Natural killer cell treated with Interleukin-12 subunit alpha and Interleukin-12 subunit beta and Interleukin-15 and Interleukin-18, amount 100 ng/mL, for 72 hours (primary cell): ENCODE results near the gene NDOR1. TPM values are rescaled to one million over a fixed set of nuclear protein-coding genes. Genes with fewer than 3 reads are reported as not detected.
"Not testable (repeated sequence)": the region's sequence is repeated elsewhere in the genome, so short reads cannot be mapped to it uniquely, and the experiment has no call there.

ENCODE experiments used
- ATAC-seq, 2 donors: fragments of 150-1000 bp; cut with Tn5 transposase in 1 of 2; sonication (Bioruptor Pico), chemical (Tn5 transposase) in 1 of 2; 2 replicates each; pipeline ENCODE4 v1.10.0; 2021
- DNase-seq: peaks from one replicate; pipeline ENCODE4 v3.0.0; 2022; ENCODE audit warnings: low spot score
- H3K27ac Mint-ChIP-seq, 2 donors: 1 replicate in 1 of 2; 2 replicates in 1 of 2; pipeline ENCODE4 v1.8.0; 2022; ENCODE audit warnings: mixed read lengths in 2 of 2, mild to moderate bottlenecking in 1 of 2, moderate library complexity in 1 of 2
- H3K27me3 Mint-ChIP-seq, 2 donors: 1 replicate in 1 of 2; 2 replicates in 1 of 2; pipeline ENCODE4 v1.8.0; 2022; ENCODE audit warnings: mixed read lengths in 2 of 2
- H3K36me3 Mint-ChIP-seq: one replicate; pipeline ENCODE4 v1.8.0; 2022; ENCODE audit warnings: mixed read lengths
- H3K4me1 Mint-ChIP-seq, 2 donors: 1 replicate in 1 of 2; 2 replicates in 1 of 2; pipeline ENCODE4 v1.8.0; 2022; ENCODE audit warnings: low read depth in 2 of 2, mixed read lengths in 2 of 2, mild to moderate bottlenecking in 1 of 2
- H3K4me3 Mint-ChIP-seq: one replicate; pipeline ENCODE4 v1.8.0; 2022; ENCODE audit warnings: mixed read lengths
- H3K9me3 Mint-ChIP-seq: 2 replicates; pipeline ENCODE4 v1.8.0; 2022; ENCODE audit warnings: mixed read lengths
- total RNA-seq, 2 donors: library from RNA; stranded (reverse); gene quantifications; one replicate each; pipeline ENCODE4 v1.2.3, GENCODE V29; 2022

The NDOR1 gene
- total RNA-seq, 2 donors from 2014 or later: 33.0 to 81.9 TPM

- ATAC-seq: peak in 1 of 2 donors; percentile 51
- Mint-ChIP-seq H3K4me3 (peak overlapping the region; percentile 83), H3K36me3 (no peaks in the 10 kb centered on the region), H3K9me3 (no peaks in the 10 kb centered on the region), H3K4me1 (peaks cover 5 to 10% of the 10 kb centered on the region in 2 donors), H3K27ac (no peak overlapping the region), H3K27me3 (no peaks in the 10 kb centered on the region)
- DNase-seq: no peak
Observed at GRCh38 chr9:137255448-137256114, 50.1 kb downstream of the NDOR1 start.

GRCh38 chr9:137256362-137256761, 50.9 kb downstream of the NDOR1 start:
- Mint-ChIP-seq H3K4me3 (peak overlapping the region; percentile 83), H3K27ac (no peak overlapping the region)

GRCh38 chr9:137256856-137257255, 51.4 kb downstream of the NDOR1 start:
- H3K4me1 Mint-ChIP-seq: peaks cover 5 to 13% of the 10 kb centered on the region in 2 donors
- no peak for DNase-seq
- no peaks in the 10 kb centered on the region for H3K9me3 Mint-ChIP-seq
- no peaks in the 10 kb centered on the region for H3K27me3 Mint-ChIP-seq
- no peak for ATAC-seq
- H3K27ac Mint-ChIP-seq: no peak overlapping the region
- peak overlapping the region; percentile 15 for H3K4me3 Mint-ChIP-seq
- peaks cover 5% of the 10 kb centered on the region for H3K36me3 Mint-ChIP-seq

More at GRCh38 chr9:137256362-137256761, 50.9 kb downstream of the NDOR1 start:
- H3K36me3 Mint-ChIP-seq: no peaks in the 10 kb centered on the region
- DNase-seq (no peak), ATAC-seq (no peak)
- H3K9me3 Mint-ChIP-seq: no peaks in the 10 kb centered on the region
- H3K27me3 Mint-ChIP-seq: no peaks in the 10 kb centered on the region
- peaks cover 5 to 10% of the 10 kb centered on the region in 2 donors for H3K4me1 Mint-ChIP-seq

- DNase-seq, H3K36me3 Mint-ChIP-seq, H3K27ac Mint-ChIP-seq, H3K4me3 Mint-ChIP-seq, H3K9me3 Mint-ChIP-seq, ATAC-seq, H3K4me1 Mint-ChIP-seq, H3K27me3 Mint-ChIP-seq: not testable (repeated sequence)
Observed at GRCh38 chr9:137262173-137262908, 56.8 kb downstream of the NDOR1 start.

- Mint-ChIP-seq H3K27ac (no peak overlapping the region), H3K4me1 (peaks cover 0 to 3% of the 10 kb centered on the region in 2 donors), H3K27me3 (no peaks in the 10 kb centered on the region), H3K4me3 (no peak overlapping the region), H3K36me3 (peaks cover 5% of the 10 kb centered on the region), H3K9me3 (no peaks in the 10 kb centered on the region)
- no peak for ATAC-seq
- no peak for DNase-seq
Observed at GRCh38 chr9:137262909-137263285, 57.4 kb downstream of the NDOR1 start.

GRCh38 chr9:137263506-137263905, 58.0 kb downstream of the NDOR1 start:
- H3K4me3 Mint-ChIP-seq: no peak overlapping the region
- H3K4me1 Mint-ChIP-seq: peaks cover 3 to 4% of the 10 kb centered on the region in 2 donors
- ATAC-seq (no peak), DNase-seq (no peak)
- no peaks in the 10 kb centered on the region for H3K27me3 Mint-ChIP-seq
- H3K9me3 Mint-ChIP-seq: no peaks in the 10 kb centered on the region
- H3K27ac Mint-ChIP-seq: no peak overlapping the region
- H3K36me3 Mint-ChIP-seq: peaks cover 8% of the 10 kb centered on the region

GRCh38 chr9:137264067-137264466, 58.6 kb downstream of the NDOR1 start:
- Mint-ChIP-seq H3K27me3 (no peaks in the 10 kb centered on the region), H3K4me1 (peaks cover 7% of the 10 kb centered on the region in 2 donors), H3K27ac (no peak overlapping the region), H3K36me3 (peaks cover 12% of the 10 kb centered on the region), H3K4me3 (no peak overlapping the region), H3K9me3 (no peaks in the 10 kb centered on the region)
- no peak for DNase-seq
- ATAC-seq: no peak

GRCh38 chr9:137265496-137266161, 60.1 kb downstream of the NDOR1 start:
- no peak overlapping the region for H3K4me3 Mint-ChIP-seq
- H3K27me3 Mint-ChIP-seq: no peaks in the 10 kb centered on the region
- no peaks in the 10 kb centered on the region for H3K9me3 Mint-ChIP-seq
- peaks cover 7 to 10% of the 10 kb centered on the region in 2 donors for H3K4me1 Mint-ChIP-seq
- H3K27ac Mint-ChIP-seq: no peak overlapping the region
- DNase-seq (no peak), ATAC-seq (no peak)
- peaks cover 12% of the 10 kb centered on the region for H3K36me3 Mint-ChIP-seq

GRCh38 chr9:137266162-137266527, 60.6 kb downstream of the NDOR1 start:
- ATAC-seq (peak in 1 of 2 donors; percentile 18), DNase-seq (no peak)
- Mint-ChIP-seq H3K36me3 (peaks cover 12% of the 10 kb centered on the region), H3K27ac (no peak overlapping the region), H3K4me3 (no peak overlapping the region), H3K27me3 (no peaks in the 10 kb centered on the region), H3K9me3 (no peaks in the 10 kb centered on the region), H3K4me1 (peaks cover 7 to 10% of the 10 kb centered on the region in 2 donors)

Other genes with a start within 250 kb of the NDOR1 start
- 1 to 10 TPM; 1.7 to 4.4 TPM for gene PTGDS, start 228.2 kb upstream of the NDOR1 start, total RNA-seq
- under 1 TPM in 1 of 2 donors, not detected in 1; 0.21 TPM for gene LCNL1, start 222.7 kb upstream of the NDOR1 start, total RNA-seq
- gene PAXX, start 213.3 kb upstream of the NDOR1 start, total RNA-seq: 100 to 1,000 TPM in 1 of 2 donors, 10 to 100 TPM in 1; 64.0 to 118 TPM
- gene CLIC3, start 209.1 kb upstream of the NDOR1 start, total RNA-seq: 10 to 100 TPM in 1 of 2 donors, 1 to 10 TPM in 1; 4.3 to 38.2 TPM
- 100 to 1,000 TPM in 1 of 2 donors, 10 to 100 TPM in 1; 77.6 to 109 TPM for gene ABCA2, start 177.5 kb upstream of the NDOR1 start, total RNA-seq
- gene FUT7, start 173.6 kb upstream of the NDOR1 start, total RNA-seq: 10 to 100 TPM; 10.0 to 17.8 TPM
- 10 to 100 TPM; 11.2 to 41.7 TPM for gene NPDC1, start 159.5 kb upstream of the NDOR1 start, total RNA-seq
- not detected for gene ENTPD2, start 151.6 kb upstream of the NDOR1 start, total RNA-seq
- 10 to 100 TPM in 1 of 2 donors, 1 to 10 TPM in 1; 9.5 to 20.8 TPM for gene SAPCD2, start 135.1 kb upstream of the NDOR1 start, total RNA-seq
- gene UAP1L1, start 128.2 kb upstream of the NDOR1 start, total RNA-seq: 10 to 100 TPM; 19.9 to 22.0 TPM
- 10 to 100 TPM; 34.1 to 55.8 TPM for gene MAN1B1, start 118.7 kb upstream of the NDOR1 start, total RNA-seq
- 100 to 1,000 TPM; 188 to 310 TPM for gene DPP7, start 91.0 kb upstream of the NDOR1 start, total RNA-seq
- gene GRIN1, start 66.5 kb upstream of the NDOR1 start, total RNA-seq: under 1 TPM in 1 of 2 donors, not detected in 1; 0.11 TPM
- not detected for gene LRRC26, start 35.6 kb upstream of the NDOR1 start, total RNA-seq
- not detected for gene TMEM210, start 33.6 kb upstream of the NDOR1 start, total RNA-seq
- gene ANAPC2, start 17.1 kb upstream of the NDOR1 start, total RNA-seq: 10 to 100 TPM; 75.5 to 98.1 TPM
- 10 to 100 TPM; 78.3 to 91.4 TPM for gene SSNA1, start 17.0 kb upstream of the NDOR1 start, total RNA-seq
- 10 to 100 TPM in 1 of 2 donors, 1 to 10 TPM in 1; 9.0 to 19.1 TPM for gene TPRN, start 5.0 kb upstream of the NDOR1 start, total RNA-seq
- 10 to 100 TPM; 25.0 to 43.9 TPM for gene TMEM203, start 52 bp upstream of the NDOR1 start, total RNA-seq
- gene RNF208, start 16.5 kb downstream of the NDOR1 start, total RNA-seq: 1 to 10 TPM; 1.4 to 1.9 TPM
- under 1 TPM; 0.29 to 0.33 TPM for gene CYSRT1, start 19.5 kb downstream of the NDOR1 start, total RNA-seq
- not detected for gene RNF224, start 21.8 kb downstream of the NDOR1 start, total RNA-seq
- not detected for gene SLC34A3, start 25.2 kb downstream of the NDOR1 start, total RNA-seq
- gene TUBB4B, start 35.6 kb downstream of the NDOR1 start, total RNA-seq: 100 to 1,000 TPM; 332 to 432 TPM
- gene STPG3, start 45.6 kb downstream of the NDOR1 start, total RNA-seq: not detected
- gene NELFB, start 49.6 kb downstream of the NDOR1 start, total RNA-seq: 10 to 100 TPM; 58.8 to 90.3 TPM
- gene TOR4A, start 72.0 kb downstream of the NDOR1 start, total RNA-seq: 10 to 100 TPM; 31.1 to 38.4 TPM
- 1 to 10 TPM in 1 of 2 donors, under 1 TPM in 1; 0.88 to 2.6 TPM for gene NRARP, start 96.6 kb downstream of the NDOR1 start, total RNA-seq
- 1 to 10 TPM; 7.6 to 7.9 TPM for gene EXD3, start 217.5 kb downstream of the NDOR1 start, total RNA-seq
- gene NOXA1, start 217.7 kb downstream of the NDOR1 start, total RNA-seq: under 1 TPM; 0.33 to 0.62 TPM
- not detected for gene ENTPD8, start 235.7 kb downstream of the NDOR1 start, total RNA-seq